Endothelial cell of umbilical vein (primary cell): Measurements from ENCODE around the gene CCL16. TPM values are rescaled to one million over a fixed set of nuclear protein-coding genes. Genes with fewer than 3 reads are reported as not detected.

Experiments
- BruUV-seq: library from RNA; stranded (reverse); fragments of 400-500 nt; replicated peaks from 2 replicates; lab custom pipeline; 2021; lab: Mats Ljungman, UMichigan
- CTCF ChIA-PET: fragments of 300-600, 350-600 bp; sonication (Branson Sonifier 250); formaldehyde crosslinking; loops from one replicate; lab custom pipeline; 2021; ENCODE audit warnings: antibody characterized with exemption, inconsistent platforms; lab: Charles Lee
- POLR2A ChIA-PET: fragments of 300-600, 350-600 bp; sonication (Branson Sonifier 250); formaldehyde crosslinking; loops from one replicate; lab custom pipeline; 2021; ENCODE audit warnings: antibody characterized with exemption, inconsistent platforms; lab: Charles Lee
- DNase-seq: peaks from one replicate; pipeline ENCODE4 v3.0.0-alpha.2; 2011; ENCODE audit warnings: low read depth, low spot score
- FAIRE-seq: peaks from 2 replicates; lab custom pipeline; 2011; peaks lifted over from hg19 to GRCh38; lab: Jason Lieb, UNC
- H2AFZ ChIP-seq: 2 replicates; pipeline ENCODE4 v1.6.0; 2012; ENCODE audit warnings: low read depth, low read length, control low read depth, inconsistent platforms
- H3K27ac ChIP-seq: 2 replicates; pipeline ENCODE4 v1.5.1; 2011; ENCODE audit warnings: low read depth, mild to moderate bottlenecking, control low read depth, low read length, moderate library complexity; ENCODE audit not compliant: insufficient read depth
- H3K27me3 ChIP-seq, 2 experiments: 2 replicates each; pipeline versions ENCODE4 v1.6.0 to v1.6.1; 2011; ENCODE audit warnings: low read length in 2 of 2, mixed read lengths in 1 of 2; ENCODE audit not compliant: control insufficient read depth in 2 of 2, insufficient read depth in 2 of 2
- H3K36me3 ChIP-seq, 2 experiments: 2 replicates in 1 of 2; 3 replicates in 1 of 2; pipeline ENCODE4 v1.5.1; 2011; ENCODE audit warnings: low read length in 2 of 2, mild to moderate bottlenecking in 1 of 2, moderate library complexity in 1 of 2; ENCODE audit not compliant: control insufficient read depth in 2 of 2, insufficient read depth in 2 of 2; ENCODE audit errors: extremely low read depth in 1 of 2
- H3K4me1 ChIP-seq: 3 replicates; pipeline ENCODE4 v1.5.1; 2011; ENCODE audit warnings: mild to moderate bottlenecking, low read length; ENCODE audit not compliant: control insufficient read depth, insufficient read depth; ENCODE audit errors: extremely low read depth
- H3K4me2 ChIP-seq: 2 replicates; pipeline ENCODE4 v1.6.1; 2011; ENCODE audit warnings: low read length, control low read depth, mixed read lengths; ENCODE audit not compliant: insufficient read depth
- H3K4me3 ChIP-seq, 3 experiments: fragments of 200-600 bp in 1 of 3; sonication (generic), shearing (Covaris generic) in 1 of 3; replicated peaks in 1 of 3; 2 replicates each; pipeline ENCODE4 v1.5.1; 2011 to 2016; ENCODE audit warnings: control low read depth in 3 of 3, low read length in 3 of 3, mild to moderate bottlenecking in 2 of 3, inconsistent platforms in 1 of 3, low read depth in 1 of 3, moderate library complexity in 1 of 3; ENCODE audit not compliant: insufficient read depth in 1 of 3
- H3K79me2 ChIP-seq: 2 replicates; pipeline ENCODE4 v1.6.0; 2012; ENCODE audit warnings: low read length, inconsistent platforms; ENCODE audit not compliant: control insufficient read depth, insufficient read depth
- H3K9ac ChIP-seq: replicated peaks from 2 replicates; pipeline ENCODE3; 2011; ENCODE audit warnings: low read length, control low read depth; ENCODE audit not compliant: insufficient read depth; ENCODE audit errors: extremely low read depth
- H3K9me1 ChIP-seq: replicated peaks from 3 replicates; pipeline ENCODE4 v1.6.0; 2011; ENCODE audit warnings: mild to moderate bottlenecking, low read length; ENCODE audit not compliant: control insufficient read depth, insufficient read depth; ENCODE audit errors: extremely low read depth
- H3K9me3 ChIP-seq: replicated peaks from 2 replicates; pipeline ENCODE4 v1.5.1; 2012; ENCODE audit warnings: low read length, inconsistent platforms; ENCODE audit not compliant: control insufficient read depth, insufficient read depth
- H4K20me1 ChIP-seq: replicated peaks from 2 replicates; pipeline ENCODE3; 2011; ENCODE audit warnings: mild to moderate bottlenecking, low read length; ENCODE audit not compliant: control insufficient read depth, insufficient read depth; ENCODE audit errors: extremely low read depth
- EZH2 ChIP-seq: IDR thresholded peaks from 2 replicates; pipeline ENCODE4 v1.6.1; 2012; ENCODE audit warnings: borderline replicate concordance, low read depth, mild to moderate bottlenecking, moderate library complexity, low read length, inconsistent platforms; ENCODE audit not compliant: severe bottlenecking
- FOS ChIP-seq: IDR thresholded peaks from 2 replicates; pipeline ENCODE4 v1.6.1; 2011; ENCODE audit warnings: mild to moderate bottlenecking, low read length, moderate library complexity, borderline replicate concordance; ENCODE audit not compliant: insufficient read depth
- GATA2 ChIP-seq: IDR thresholded peaks from 2 replicates; pipeline ENCODE4 v1.7.0; 2011; ENCODE audit warnings: low read depth, mild to moderate bottlenecking, moderate library complexity, mixed read lengths, low read length; ENCODE audit not compliant: insufficient read length, insufficient read depth
- JUN ChIP-seq: IDR thresholded peaks from 2 replicates; pipeline ENCODE4 v1.6.1; 2011; ENCODE audit warnings: borderline replicate concordance, low read depth; ENCODE audit not compliant: insufficient read length, insufficient read depth
- MYC ChIP-seq: IDR thresholded peaks from one replicate; pipeline ENCODE4 v1.6.1; 2011; ENCODE audit warnings: mild to moderate bottlenecking, low read depth, low read length
- POLR2A ChIP-seq: IDR thresholded peaks from 2 replicates; pipeline ENCODE4 v1.6.1; 2012; ENCODE audit warnings: low read depth, mild to moderate bottlenecking, control low read depth, low read length
- POLR2AphosphoS5 ChIP-seq: IDR thresholded peaks from 2 replicates; pipeline ENCODE4 v1.6.1; 2012; ENCODE audit warnings: low read depth, mild to moderate bottlenecking, control low read depth, low read length, moderate library complexity; ENCODE audit not compliant: insufficient read depth
- dilution Hi-C: fragments of 300-500 bp; cut with MboI; formaldehyde crosslinking; loops from one replicate; pipeline ENCODE4 v1.15.0; 2019; ENCODE audit warnings: low sequenced_read_pairs; ENCODE audit not compliant: extremely low pct_ligation_motif_present
- intact Hi-C: fragments of 100-400 bp; cut with micrococcal nuclease; formaldehyde crosslinking; loops from one replicate; pipeline ENCODE4 v1.10.0; 2022
- polyA plus RNA-seq, 4 experiments: library from polyadenylated mRNA; depleted of rRNA in 3 of 4; stranded (reverse) in 3 of 4; unstranded in 1 of 4; fragments of >200 nt; gene quantifications; 2 replicates each; pipeline versions ENCODE4 v1.2.1 to v1.2.3, GENCODE V29; 2011 to 2012; ENCODE audit warnings: missing spikeins in 1 of 4
- total RNA-seq: library from RNA; stranded (reverse); gene quantifications from 2 replicates; pipeline ENCODE4 v1.2.3, GENCODE V29; 2021
- TF ChIP-seq, protein P1 (sequence below): IDR thresholded peaks from 2 replicates; pipeline ENCODE4 v1.6.1; 2011; ENCODE audit not compliant: insufficient read depth, insufficient read length
- TF ChIP-seq, protein P2 (sequence below), 2 donors: IDR thresholded peaks; 1 replicate in 1 of 2; 2 replicates in 1 of 2; pipeline ENCODE4 v1.5.1; 2011; ENCODE audit warnings: low read length in 2 of 2, mild to moderate bottlenecking in 2 of 2, moderate library complexity in 2 of 2, control low read depth in 1 of 2, inconsistent platforms in 1 of 2, low read depth in 1 of 2; ENCODE audit not compliant: insufficient read depth in 1 of 2; ENCODE audit errors: extremely low read depth in 1 of 2

The CCL16 gene
- total and polyA plus RNA-seq, 2 donors (not counting 3 experiments of a cell fraction or from before 2014, with no cell fraction given), result 0.18 to 0.51 TPM

- H3K36me3 ChIP-seq, result no peaks in the 10 kb centered on the region
- no peak overlapping the region for H3K4me2 ChIP-seq
- no peak overlapping the region for H2AFZ ChIP-seq
- ChIA-PET POLR2A (no interaction called here), CTCF (interaction anchor here (0.7 to 1.7 kb wide), 5 partner anchors 11 to 29 kb away, joined by 3 read pairs; no protein-coding TSS in a partner anchor)
- intact Hi-C loops, result no loop called here
- H3K79me2 ChIP-seq, result no peaks in the 10 kb centered on the region
- no peaks in the 10 kb centered on the region for H4K20me1 ChIP-seq
- DNase-seq (no peak), FAIRE-seq (no peak)
- no peaks in the 10 kb centered on the region for H3K9me1 ChIP-seq
- no peak overlapping the region for H3K27ac ChIP-seq
- H3K4me1 ChIP-seq, result no peaks in the 10 kb centered on the region
- no peaks in the 10 kb centered on the region for H3K9me3 ChIP-seq
- TF ChIP-seq JUN (no peak), FOS (no peak), POLR2AphosphoS5 (no peak), GATA2 (no peak), POLR2A (no peak), EZH2 (no peak), MYC (no peak)
- TF ChIP-seq, protein P1, sequence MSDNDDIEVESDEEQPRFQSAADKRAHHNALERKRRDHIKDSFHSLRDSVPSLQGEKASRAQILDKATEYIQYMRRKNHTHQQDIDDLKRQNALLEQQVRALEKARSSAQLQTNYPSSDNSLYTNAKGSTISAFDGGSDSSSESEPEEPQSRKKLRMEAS, result no peak
- TF ChIP-seq, protein P2, sequence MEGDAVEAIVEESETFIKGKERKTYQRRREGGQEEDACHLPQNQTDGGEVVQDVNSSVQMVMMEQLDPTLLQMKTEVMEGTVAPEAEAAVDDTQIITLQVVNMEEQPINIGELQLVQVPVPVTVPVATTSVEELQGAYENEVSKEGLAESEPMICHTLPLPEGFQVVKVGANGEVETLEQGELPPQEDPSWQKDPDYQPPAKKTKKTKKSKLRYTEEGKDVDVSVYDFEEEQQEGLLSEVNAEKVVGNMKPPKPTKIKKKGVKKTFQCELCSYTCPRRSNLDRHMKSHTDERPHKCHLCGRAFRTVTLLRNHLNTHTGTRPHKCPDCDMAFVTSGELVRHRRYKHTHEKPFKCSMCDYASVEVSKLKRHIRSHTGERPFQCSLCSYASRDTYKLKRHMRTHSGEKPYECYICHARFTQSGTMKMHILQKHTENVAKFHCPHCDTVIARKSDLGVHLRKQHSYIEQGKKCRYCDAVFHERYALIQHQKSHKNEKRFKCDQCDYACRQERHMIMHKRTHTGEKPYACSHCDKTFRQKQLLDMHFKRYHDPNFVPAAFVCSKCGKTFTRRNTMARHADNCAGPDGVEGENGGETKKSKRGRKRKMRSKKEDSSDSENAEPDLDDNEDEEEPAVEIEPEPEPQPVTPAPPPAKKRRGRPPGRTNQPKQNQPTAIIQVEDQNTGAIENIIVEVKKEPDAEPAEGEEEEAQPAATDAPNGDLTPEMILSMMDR (IDR thresholded peaks at IDR 0.05; ENCODE audit: extremely low read depth in 1 of 2, insufficient read depth in 1 of 2, low read depth in 1 of 2, low read length in 2 of 2), result no peak
- no TSS peak for BruUV-seq
- no peak overlapping the region for H3K9ac ChIP-seq
- H3K4me3 ChIP-seq, result no peak overlapping the region
- dilution Hi-C loops, result no loop called here
- peaks cover 0 to 2% of the 10 kb centered on the region in 2 experiments for H3K27me3 ChIP-seq
Measured at GRCh38 chr17:35998756-35999155, 17.5 kb upstream of the CCL16 start.
